Ascending aorta (tissue), 2 donors: ENCODE measurements around the gene STH. TPM values are rescaled to one million over a fixed set of nuclear protein-coding genes. Genes with fewer than 3 reads are reported as not detected.

Source experiments
- DNase-seq, 2 donors: peaks; one replicate each; pipeline ENCODE4 v3.0.0-alpha.2; 2019; ENCODE audit warnings: low spot score in 2 of 2
- H3K27ac ChIP-seq, 2 donors: fragments of 200-600 bp; sonication (generic); one replicate each; pipeline ENCODE4 v1.5.1; 2016 to 2017; ENCODE audit warnings: mild to moderate bottlenecking in 1 of 2
- H3K27me3 ChIP-seq: fragments of 200-600 bp; sonication (generic); one replicate; pipeline ENCODE4 v1.5.1; 2017
- H3K36me3 ChIP-seq, 2 donors: fragments of 200-600 bp; sonication (generic); one replicate each; pipeline ENCODE4 v1.5.1; 2016
- H3K4me1 ChIP-seq, 2 donors: fragments of 200-600 bp; sonication (generic); one replicate each; pipeline ENCODE4 v1.5.1; 2016 to 2017; ENCODE audit warnings: mild to moderate bottlenecking in 1 of 2
- H3K4me3 ChIP-seq, 2 donors: fragments of 200-600 bp; sonication (generic); one replicate each; pipeline ENCODE4 v1.5.1; 2016 to 2017; ENCODE audit warnings: mild to moderate bottlenecking in 1 of 2
- H3K9me3 ChIP-seq, 2 donors: fragments of 200-600 bp; sonication (generic); one replicate each; pipeline ENCODE4 v1.5.1; 2016
- CTCF ChIP-seq, 3 experiments: fragments of 200-600 bp in 2 of 3; fragments of 450-650 bp in 1 of 3; sonication (generic) in 2 of 3; IDR thresholded peaks; one replicate each; pipeline ENCODE4 v1.5.1; 2016 to 2019; ENCODE audit warnings: antibody characterized with exemption in 3 of 3, mild to moderate bottlenecking in 1 of 3, moderate library complexity in 1 of 3
- intact Hi-C: fragments of 100-400 bp; cut with DNase I; formaldehyde crosslinking; loops from one replicate; pipeline ENCODE4 v1.15.1; 2023
- total RNA-seq: library from RNA; depleted of rRNA; stranded (reverse); fragments of >200 nt; gene quantifications from one replicate; pipeline ENCODE4 v1.1.0, GENCODE V29; 2016

The STH gene
- total RNA-seq, 1 donor from 2014 or later, result not detected

GRCh38 chr17:45981306-45981705 lies 17.7 kb upstream of the STH start:
- H3K9me3 ChIP-seq, result no peaks in the 10 kb centered on the region
- intact Hi-C loops, result no loop called here
- no peak for TF ChIP-seq CTCF (IDR thresholded peaks at IDR 0.05)

GRCh38 chr17:45982791-45983613 lies 16.0 kb upstream of the STH start:
- Histone ChIP-seq H3K27me3 (no peaks in the 10 kb centered on the region), H3K9me3 (no peaks in the 10 kb centered on the region), H3K27ac (no peak overlapping the region), H3K4me1 (no peaks in the 10 kb centered on the region), H3K4me3 (no peak overlapping the region), H3K36me3 (no peaks in the 10 kb centered on the region)
- intact Hi-C loops, result no loop called here
- TF ChIP-seq CTCF (IDR thresholded peaks at IDR 0.05), result no peak
- DNase-seq, result no peak

More at GRCh38 chr17:45981306-45981705, 17.7 kb upstream of the STH start:
- no peak overlapping the region for H3K27ac ChIP-seq
- no peaks in the 10 kb centered on the region for H3K4me1 ChIP-seq
- H3K27me3 ChIP-seq, result no peaks in the 10 kb centered on the region
- no peak overlapping the region for H3K4me3 ChIP-seq
- no peaks in the 10 kb centered on the region for H3K36me3 ChIP-seq
- DNase-seq, result no peak

DNA sequence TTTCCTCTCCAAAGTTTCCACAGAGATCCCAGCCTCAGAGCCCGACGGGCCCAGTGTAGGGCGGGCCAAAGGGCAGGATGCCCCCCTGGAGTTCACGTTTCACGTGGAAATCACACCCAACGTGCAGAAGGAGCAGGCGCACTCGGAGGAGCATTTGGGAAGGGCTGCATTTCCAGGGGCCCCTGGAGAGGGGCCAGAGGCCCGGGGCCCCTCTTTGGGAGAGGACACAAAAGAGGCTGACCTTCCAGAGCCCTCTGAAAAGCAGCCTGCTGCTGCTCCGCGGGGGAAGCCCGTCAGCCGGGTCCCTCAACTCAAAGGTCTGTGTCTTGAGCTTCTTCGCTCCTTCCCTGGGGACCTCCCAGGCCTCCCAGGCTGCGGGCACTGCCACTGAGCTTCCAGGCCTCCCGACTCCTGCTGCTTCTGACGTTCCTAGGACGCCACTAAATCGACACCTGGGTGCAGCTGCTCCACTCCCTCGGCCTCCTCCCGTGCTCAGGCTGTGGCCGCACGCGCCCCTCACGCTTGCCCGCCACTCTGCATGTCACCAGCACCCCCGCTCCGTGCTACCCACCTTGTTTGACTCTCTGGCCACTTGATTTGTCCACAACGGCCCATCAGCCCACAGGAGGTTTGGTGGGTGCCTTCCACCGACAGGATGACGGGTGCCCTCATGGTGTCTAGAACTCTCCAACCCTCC lies 15.3 kb upstream of the STH start:
- no peak overlapping the region for H3K4me3 ChIP-seq
- H3K4me1 ChIP-seq, result no peaks in the 10 kb centered on the region
- no peaks in the 10 kb centered on the region for H3K36me3 ChIP-seq
- intact Hi-C loops, result no loop called here
- H3K27me3 ChIP-seq, result no peaks in the 10 kb centered on the region
- H3K9me3 ChIP-seq, result no peaks in the 10 kb centered on the region
- no peak overlapping the region for H3K27ac ChIP-seq
- no peak for TF ChIP-seq CTCF (IDR thresholded peaks at IDR 0.05)
- DNase-seq, result no peak

- DNase-seq, result no peak
Observed at GRCh38 chr17:45984368-45984767, 14.7 kb upstream of the STH start.

GRCh38 chr17:45985447-45985846 lies 13.6 kb upstream of the STH start:
- Histone ChIP-seq H3K4me1 (no peaks in the 10 kb centered on the region), H3K4me3 (no peak overlapping the region), H3K27ac (no peak overlapping the region), H3K27me3 (no peaks in the 10 kb centered on the region), H3K9me3 (no peaks in the 10 kb centered on the region), H3K36me3 (no peaks in the 10 kb centered on the region)
- no peak for TF ChIP-seq CTCF (IDR thresholded peaks at IDR 0.05)
- no peak for DNase-seq
- intact Hi-C loops, result no loop called here

More at GRCh38 chr17:45984368-45984767, 14.7 kb upstream of the STH start:
- Histone ChIP-seq H3K27me3 (no peaks in the 10 kb centered on the region), H3K4me3 (no peak overlapping the region), H3K4me1 (no peaks in the 10 kb centered on the region), H3K36me3 (no peaks in the 10 kb centered on the region), H3K9me3 (no peaks in the 10 kb centered on the region), H3K27ac (no peak overlapping the region)
- TF ChIP-seq CTCF (IDR thresholded peaks at IDR 0.05), result no peak
- intact Hi-C loops, result no loop called here
